Sigmoid colon (tissue), 4 donors: ENCODE results near the gene FOXRED1.

Experiments
- EP300 ChIP-seq, 4 donors: sonication (generic); formaldehyde crosslinking; IDR thresholded peaks; one replicate each; pipeline ENCODE4 v1.6.1; 2017; ENCODE audit warnings: antibody characterized with exemption in 4 of 4
- POLR2A ChIP-seq, 2 donors: fragments of 450-650 bp; IDR thresholded peaks; one replicate each; pipeline ENCODE4 v1.6.1; 2016; ENCODE audit warnings: antibody characterized with exemption in 2 of 2, mild to moderate bottlenecking in 2 of 2, moderate library complexity in 2 of 2
- POLR2AphosphoS5 ChIP-seq, 4 donors: sonication (generic); formaldehyde crosslinking; IDR thresholded peaks; one replicate each; pipeline ENCODE4 v1.6.1; 2017; ENCODE audit warnings: antibody characterized with exemption in 4 of 4
- TF ChIP-seq, protein P1 (sequence below), 4 experiments: fragments of 450-650 bp in 3 of 4; fragments of 200-600 bp in 1 of 4; IDR thresholded peaks; one replicate each; pipeline ENCODE4 v1.5.1; 2016 to 2019; ENCODE audit warnings: antibody characterized with exemption in 4 of 4, mild to moderate bottlenecking in 3 of 4, moderate library complexity in 2 of 4

DNA sequence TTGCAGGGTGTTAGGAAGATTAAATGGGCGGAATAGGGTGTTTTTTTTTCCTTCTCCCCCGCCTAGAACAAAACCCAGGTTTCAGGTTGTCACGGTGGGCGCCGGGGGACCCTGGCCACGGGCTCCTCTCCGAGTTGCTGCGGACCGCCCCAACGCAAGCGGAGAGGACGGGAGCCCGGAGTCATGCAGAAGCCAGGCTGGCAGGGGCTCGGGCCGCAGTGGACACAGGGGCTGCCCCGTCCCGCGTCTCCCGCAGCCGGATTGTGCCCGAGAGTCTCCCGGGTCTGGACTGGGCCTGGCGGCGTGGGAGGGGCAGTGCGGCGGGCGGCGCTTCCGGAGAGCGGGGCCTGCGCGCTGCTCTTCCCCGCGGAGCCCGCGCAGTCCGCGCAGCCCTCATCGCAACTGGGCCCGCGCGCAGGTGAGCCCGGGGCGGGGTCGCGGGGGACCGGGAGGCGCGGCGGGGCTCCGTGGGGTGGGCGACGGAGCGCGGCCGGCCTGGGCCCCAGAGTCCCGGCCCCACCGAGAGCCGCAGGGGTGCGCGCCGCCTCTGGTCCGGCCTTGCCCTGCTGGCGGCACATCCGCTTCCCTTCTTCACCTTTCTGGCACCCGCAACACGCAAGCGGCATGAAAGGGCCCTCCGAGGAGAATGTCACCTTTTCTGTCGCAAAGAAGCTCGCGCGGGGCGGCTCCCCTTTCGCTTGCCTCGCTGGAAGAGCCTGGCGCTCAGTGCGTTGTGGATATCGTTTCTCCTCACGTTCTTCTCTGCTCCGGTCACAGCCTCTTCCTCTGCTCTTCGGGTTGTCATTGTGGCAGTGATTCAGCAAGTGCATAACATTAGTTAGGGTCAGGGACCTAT is 14.0 kb downstream of the FOXRED1 start, which contains the start of gene TIRAP:
- TF ChIP-seq, protein P1, sequence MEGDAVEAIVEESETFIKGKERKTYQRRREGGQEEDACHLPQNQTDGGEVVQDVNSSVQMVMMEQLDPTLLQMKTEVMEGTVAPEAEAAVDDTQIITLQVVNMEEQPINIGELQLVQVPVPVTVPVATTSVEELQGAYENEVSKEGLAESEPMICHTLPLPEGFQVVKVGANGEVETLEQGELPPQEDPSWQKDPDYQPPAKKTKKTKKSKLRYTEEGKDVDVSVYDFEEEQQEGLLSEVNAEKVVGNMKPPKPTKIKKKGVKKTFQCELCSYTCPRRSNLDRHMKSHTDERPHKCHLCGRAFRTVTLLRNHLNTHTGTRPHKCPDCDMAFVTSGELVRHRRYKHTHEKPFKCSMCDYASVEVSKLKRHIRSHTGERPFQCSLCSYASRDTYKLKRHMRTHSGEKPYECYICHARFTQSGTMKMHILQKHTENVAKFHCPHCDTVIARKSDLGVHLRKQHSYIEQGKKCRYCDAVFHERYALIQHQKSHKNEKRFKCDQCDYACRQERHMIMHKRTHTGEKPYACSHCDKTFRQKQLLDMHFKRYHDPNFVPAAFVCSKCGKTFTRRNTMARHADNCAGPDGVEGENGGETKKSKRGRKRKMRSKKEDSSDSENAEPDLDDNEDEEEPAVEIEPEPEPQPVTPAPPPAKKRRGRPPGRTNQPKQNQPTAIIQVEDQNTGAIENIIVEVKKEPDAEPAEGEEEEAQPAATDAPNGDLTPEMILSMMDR (IDR thresholded peaks at IDR 0.05) = peak in 3 of 4 experiments; percentile 5 to 26 (median 14)
- TF ChIP-seq EP300 (IDR thresholded peaks at IDR 0.05) = no peak
- TF ChIP-seq POLR2AphosphoS5 (IDR thresholded peaks at IDR 0.05) = peak; percentile 35 to 72 (median 60)
- TF ChIP-seq POLR2A (IDR thresholded peaks at IDR 0.05) = peak in 1 of 2 donors; percentile 14
